Neuronal stem cell (in vitro differentiated cells): ENCODE data around the gene RPL19.

ENCODE experiments used
- DNase-seq: peaks from one replicate; pipeline ENCODE4 v3.0.0-alpha.2; 2013; ENCODE audit warnings: low spot score
- H2AFZ ChIP-seq: one replicate; pipeline ENCODE4 v1.6.1; 2013; ENCODE audit warnings: mild to moderate bottlenecking, low read length, inconsistent platforms
- H2AK5ac ChIP-seq: 2 replicates; pipeline ENCODE4 v1.6.1; 2013; ENCODE audit warnings: low read depth, mild to moderate bottlenecking, inconsistent platforms, low read length, moderate library complexity, mixed read lengths
- H2BK120ac ChIP-seq: 2 replicates; pipeline ENCODE4 v1.6.1; 2013; ENCODE audit warnings: low read depth, mild to moderate bottlenecking, inconsistent platforms, low read length, moderate library complexity, mixed read lengths
- H2BK12ac ChIP-seq: one replicate; pipeline ENCODE4 v1.6.1; 2013; ENCODE audit warnings: low read length, inconsistent platforms
- H2BK15ac ChIP-seq: 2 replicates; pipeline ENCODE4 v1.6.1; 2013; ENCODE audit warnings: mild to moderate bottlenecking, low read length, inconsistent platforms, mixed read lengths
- H2BK5ac ChIP-seq: one replicate; pipeline ENCODE4 v1.6.1; 2013; ENCODE audit warnings: inconsistent platforms, mild to moderate bottlenecking, low read length, moderate library complexity
- H3K14ac ChIP-seq: one replicate; pipeline ENCODE4 v1.6.1; 2013; ENCODE audit warnings: low read length, inconsistent platforms
- H3K18ac ChIP-seq: 2 replicates; pipeline ENCODE4 v1.6.1; 2013; ENCODE audit warnings: low read length, inconsistent platforms
- H3K23ac ChIP-seq: 2 replicates; pipeline ENCODE4 v1.6.1; 2013; ENCODE audit warnings: low read depth, mild to moderate bottlenecking, mixed read lengths, low read length, inconsistent platforms; ENCODE audit not compliant: poor library complexity
- H3K27ac ChIP-seq: replicated peaks from 3 replicates; pipeline ENCODE4 v1.5.1; 2013; ENCODE audit warnings: low read length, inconsistent platforms
- H3K27me3 ChIP-seq, 3 experiments: 2 replicates each; pipeline ENCODE4 v1.6.1; 2013; ENCODE audit warnings: low read length in 3 of 3, mild to moderate bottlenecking in 2 of 3, inconsistent platforms in 1 of 3, low read depth in 1 of 3, mixed read lengths in 1 of 3, moderate library complexity in 1 of 3; ENCODE audit not compliant: control insufficient read depth in 3 of 3, insufficient read depth in 3 of 3
- H3K36me3 ChIP-seq, 2 donors: replicated peaks in 1 of 2; 2 replicates each; pipeline ENCODE4 v1.6.1; 2013; ENCODE audit warnings: low read length in 2 of 2; ENCODE audit not compliant: control insufficient read depth in 2 of 2, insufficient read depth in 2 of 2
- H3K4ac ChIP-seq: 2 replicates; pipeline ENCODE4 v1.6.1; 2013; ENCODE audit warnings: inconsistent platforms, mild to moderate bottlenecking, low read length, moderate library complexity
- H3K4me1 ChIP-seq, 2 donors: 1 replicate in 1 of 2; 2 replicates in 1 of 2; pipeline ENCODE4 v1.6.1; 2013; ENCODE audit warnings: low read length in 2 of 2, low read depth in 1 of 2; ENCODE audit not compliant: control insufficient read depth in 2 of 2, insufficient read depth in 1 of 2
- H3K4me2 ChIP-seq: one replicate; pipeline ENCODE4 v1.6.1; 2013; ENCODE audit warnings: mild to moderate bottlenecking, low read length, inconsistent platforms; ENCODE audit not compliant: insufficient read depth, poor library complexity, severe bottlenecking
- H3K4me3 ChIP-seq, 2 donors: 2 replicates each; pipeline ENCODE4 v1.5.1; 2013; ENCODE audit warnings: low read length in 2 of 2, mild to moderate bottlenecking in 2 of 2, inconsistent platforms in 1 of 2, moderate library complexity in 1 of 2
- H3K79me1 ChIP-seq: one replicate; pipeline ENCODE4 v1.6.1; 2013; ENCODE audit warnings: low read depth, mild to moderate bottlenecking, inconsistent platforms, low read length, moderate library complexity
- H3K9ac ChIP-seq: one replicate; pipeline ENCODE4 v1.6.1; 2013; ENCODE audit warnings: mild to moderate bottlenecking, low read depth, low read length, inconsistent platforms; ENCODE audit not compliant: poor library complexity
- H3K9me3 ChIP-seq, 2 donors: replicated peaks in 1 of 2; 2 replicates each; pipeline versions ENCODE3 to v1.6.1; 2013; ENCODE audit warnings: low read length in 2 of 2, mild to moderate bottlenecking in 2 of 2, inconsistent platforms in 1 of 2, low read depth in 1 of 2, mixed read lengths in 1 of 2, moderate library complexity in 1 of 2; ENCODE audit not compliant: control insufficient read depth in 2 of 2, insufficient read depth in 1 of 2
- H4K8ac ChIP-seq: one replicate; pipeline ENCODE4 v1.6.1; 2013; ENCODE audit warnings: low read depth, mild to moderate bottlenecking, inconsistent platforms, low read length, moderate library complexity
- H4K91ac ChIP-seq: one replicate; pipeline ENCODE4 v1.6.1; 2013; ENCODE audit warnings: low read length, low read depth, mild to moderate bottlenecking, inconsistent platforms; ENCODE audit not compliant: poor library complexity
- WGBS, 2 donors: extraction: QIAGEN DNeasy Blood & Tissue Kit; methylation state at CpG; one replicate each; pipeline ENCODE4 v1.1.7; 2013; ENCODE audit warnings: missing lambda C conversion rate in 2 of 2, mixed read lengths in 1 of 2; ENCODE audit not compliant: insufficient read length in 2 of 2, insufficient replicate concordance in 1 of 2; ENCODE audit errors: extremely low coverage in 2 of 2; 5-methylcytosine and 5-hydroxymethylcytosine counted together

Gene RPL19

DNA sequence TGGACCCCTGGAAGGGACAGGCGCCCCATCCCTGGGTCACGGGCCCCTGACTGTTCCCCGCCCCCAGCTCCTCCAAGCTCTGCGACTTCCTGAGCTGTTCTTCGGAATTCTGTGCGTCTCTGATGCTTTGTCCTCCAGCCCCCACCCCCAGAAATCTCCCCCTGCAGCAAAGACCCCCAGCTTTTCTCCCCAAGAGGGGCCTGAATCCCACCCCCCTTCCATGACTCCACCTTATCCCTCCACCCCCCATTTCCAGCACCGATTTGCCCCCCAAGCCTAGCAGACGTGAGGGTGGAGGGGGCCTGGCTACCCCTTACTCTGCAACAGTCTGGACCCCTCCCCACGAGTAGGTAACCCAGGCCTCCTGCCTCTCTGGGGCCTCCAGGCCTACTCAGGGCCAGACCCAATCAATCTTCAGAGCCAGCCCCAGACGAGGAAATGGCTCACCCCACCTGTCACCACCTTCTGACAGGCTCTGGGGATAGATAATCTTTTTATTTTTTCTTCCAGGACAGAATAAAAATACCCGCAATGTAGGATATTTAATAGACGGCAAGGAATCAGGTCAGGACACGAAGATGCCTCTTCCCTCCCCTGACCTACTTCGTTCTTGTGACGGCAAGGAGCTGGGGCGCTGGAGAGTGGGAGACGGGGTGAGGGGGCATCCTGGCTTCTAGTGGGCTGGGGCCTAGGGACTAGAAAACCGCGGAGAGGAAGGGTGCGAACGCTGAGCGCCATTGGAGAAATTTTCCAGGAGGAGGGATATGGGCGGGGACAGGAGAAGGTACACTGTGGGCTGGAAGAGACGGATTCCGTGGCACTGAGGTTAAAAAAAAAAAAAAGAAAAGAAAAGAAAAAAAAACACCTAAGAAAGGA is 47.9 kb upstream of the RPL19 start:
- H2BK5ac ChIP-seq: no peak overlapping the region
- H3K27me3 ChIP-seq: peaks cover 11 to 31% (median 31%) of the 10 kb centered on the region in 3 experiments
- H2AK5ac ChIP-seq: no peak overlapping the region
- no peak overlapping the region for H2BK120ac ChIP-seq
- H3K4me3 ChIP-seq: peak overlapping the region; percentile 78 to 85
- WGBS, 2 donors: no CpG with 5 or more reads among the region's 25 CpGs
- H2BK15ac ChIP-seq: peak overlapping the region; percentile 59
- peak overlapping the region; percentile 87 for H3K18ac ChIP-seq
- peaks cover 2% of the 10 kb centered on the region for H3K79me1 ChIP-seq
- H3K4me2 ChIP-seq: peak overlapping the region; percentile 97
- peak; percentile 37 for DNase-seq
- no peak overlapping the region for H4K91ac ChIP-seq
- no peak overlapping the region for H3K27ac ChIP-seq
- no peak overlapping the region for H4K8ac ChIP-seq
- no peak overlapping the region for H2BK12ac ChIP-seq
- H3K9ac ChIP-seq: peak overlapping the region; percentile 72
- no peak overlapping the region for H3K14ac ChIP-seq
- H2AFZ ChIP-seq: peak overlapping the region; percentile 70
- no peak overlapping the region for H3K23ac ChIP-seq
- peaks cover 8 to 12% of the 10 kb centered on the region in 2 donors for H3K4me1 ChIP-seq
- no peak overlapping the region for H3K4ac ChIP-seq
- H3K36me3 ChIP-seq: no peaks in the 10 kb centered on the region
- H3K9me3 ChIP-seq: no peaks in the 10 kb centered on the region

DNA sequence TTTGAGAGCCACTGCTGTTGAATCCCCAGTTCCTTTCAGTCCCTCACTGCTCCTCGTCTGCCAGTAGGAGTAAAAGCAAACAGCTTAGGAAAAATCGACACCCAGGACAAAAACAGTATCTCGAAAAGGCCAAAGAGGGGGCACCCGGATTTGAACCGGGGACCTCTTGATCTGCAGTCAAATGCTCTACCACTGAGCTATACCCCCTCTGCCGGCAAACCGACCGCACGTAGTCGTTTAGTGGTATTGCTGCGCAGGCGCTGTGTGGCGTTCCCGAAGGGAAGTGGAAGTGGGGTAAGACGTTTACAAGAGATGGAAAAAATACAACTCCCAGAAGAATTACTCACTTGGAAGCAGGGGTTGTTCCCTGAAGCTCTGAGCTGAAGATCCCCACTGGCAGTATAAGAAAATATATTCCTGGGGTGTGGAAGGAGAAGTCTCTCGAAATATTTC is 46.5 kb upstream of the RPL19 start:
- H2BK15ac ChIP-seq: no peak overlapping the region
- no peak overlapping the region for H3K9ac ChIP-seq
- no peaks in the 10 kb centered on the region for H3K36me3 ChIP-seq
- peak; percentile 90 for DNase-seq
- H3K18ac ChIP-seq: no peak overlapping the region
- H3K14ac ChIP-seq: no peak overlapping the region
- no peak overlapping the region for H2BK5ac ChIP-seq
- no CpG with 5 or more reads among the region's 16 CpGs for WGBS, 2 donors
- H3K27ac ChIP-seq: peak overlapping the region; percentile 62
- peak overlapping the region; percentile 91 for H2AFZ ChIP-seq
- H3K27me3 ChIP-seq: peaks cover 11 to 31% (median 30%) of the 10 kb centered on the region in 3 experiments
- H2AK5ac ChIP-seq: no peak overlapping the region
- H3K4me2 ChIP-seq: peak overlapping the region; percentile 97
- peaks cover 2% of the 10 kb centered on the region for H3K79me1 ChIP-seq
- no peak overlapping the region for H4K91ac ChIP-seq
- H3K9me3 ChIP-seq: no peaks in the 10 kb centered on the region
- H2BK120ac ChIP-seq: no peak overlapping the region
- peaks cover 8 to 12% of the 10 kb centered on the region in 2 donors for H3K4me1 ChIP-seq
- no peak overlapping the region for H3K4ac ChIP-seq
- H3K4me3 ChIP-seq: peak overlapping the region; percentile 85 to 97
- H3K23ac ChIP-seq: no peak overlapping the region
- H2BK12ac ChIP-seq: no peak overlapping the region
- H4K8ac ChIP-seq: no peak overlapping the region

DNA sequence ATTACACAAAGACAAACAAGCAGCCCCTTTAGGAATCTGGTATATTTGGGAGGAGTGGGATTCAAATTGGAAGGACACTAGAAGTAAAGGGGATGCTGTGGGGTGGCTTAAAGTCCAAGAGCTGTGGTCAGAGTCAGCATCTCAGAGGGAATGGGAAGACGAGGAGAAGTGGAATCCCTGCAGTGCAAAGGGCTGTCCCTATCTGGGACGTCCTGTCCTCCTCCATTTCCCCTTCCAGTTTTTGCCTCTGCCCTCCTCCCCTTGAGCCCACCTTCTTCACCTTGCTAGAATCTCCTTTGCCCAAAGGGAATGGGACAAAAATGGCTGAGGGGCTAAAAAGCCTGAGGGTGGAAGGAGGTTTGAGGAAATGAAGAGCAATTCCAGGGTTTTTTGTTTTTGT is 44.4 kb upstream of the RPL19 start:
- no peak overlapping the region for H2AK5ac ChIP-seq
- no CpG with 5 or more reads among the region's 2 CpGs for WGBS, 2 donors

DNA sequence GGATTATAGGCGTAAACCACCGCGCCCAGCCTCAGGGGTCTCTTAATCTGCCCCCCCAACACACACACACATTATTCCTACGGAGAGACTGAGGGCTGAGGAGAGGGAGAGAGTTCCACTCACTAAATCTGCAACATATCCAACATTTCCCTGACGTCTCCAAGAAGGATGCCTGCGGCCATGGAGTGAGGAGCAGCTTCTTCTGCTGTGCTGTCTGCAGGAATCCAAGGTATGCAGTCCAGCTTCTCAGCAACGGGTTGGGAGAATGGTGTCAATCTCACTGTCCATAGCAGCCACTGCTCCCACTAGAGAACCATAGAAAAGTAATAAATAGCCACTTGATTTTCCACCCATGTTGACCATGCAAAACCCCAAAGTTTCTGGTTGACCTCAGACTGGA is 43.6 kb upstream of the RPL19 start:
- Histone ChIP-seq H3K4me1 (peaks cover 6 to 8% of the 10 kb centered on the region in 2 donors), H3K27ac (no peak overlapping the region), H3K18ac (no peak overlapping the region), H2BK15ac (no peak overlapping the region), H2AFZ (no peak overlapping the region), H2AK5ac (no peak overlapping the region), H3K9me3 (no peaks in the 10 kb centered on the region), H4K8ac (no peak overlapping the region), H3K23ac (no peak overlapping the region), H4K91ac (no peak overlapping the region), H2BK12ac (no peak overlapping the region), H3K4me2 (no peak overlapping the region), H3K79me1 (no peaks in the 10 kb centered on the region), H3K14ac (no peak overlapping the region), H3K4me3 (no peak overlapping the region), H3K4ac (no peak overlapping the region), H3K36me3 (no peaks in the 10 kb centered on the region), H2BK120ac (no peak overlapping the region), H3K27me3 (peaks cover 0 to 10% (median 5%) of the 10 kb centered on the region in 3 experiments), H2BK5ac (no peak overlapping the region), H3K9ac (no peak overlapping the region)
- DNase-seq: no peak
- WGBS, 2 donors: no CpG with 5 or more reads among the region's 7 CpGs

More for the DNA sequence above, 44.4 kb upstream of the RPL19 start:
- Histone ChIP-seq H3K4me1 (peaks cover 8 to 10% of the 10 kb centered on the region in 2 donors), H3K4me3 (no peak overlapping the region), H4K8ac (no peak overlapping the region), H3K14ac (no peak overlapping the region), H4K91ac (no peak overlapping the region), H3K27me3 (peaks cover 7 to 17% (median 10%) of the 10 kb centered on the region in 3 experiments), H3K36me3 (no peaks in the 10 kb centered on the region), H3K4me2 (peak overlapping the region; percentile 0), H2BK5ac (no peak overlapping the region), H2BK120ac (no peak overlapping the region), H3K27ac (no peak overlapping the region), H3K18ac (no peak overlapping the region), H3K9me3 (no peaks in the 10 kb centered on the region), H2BK15ac (no peak overlapping the region), H3K79me1 (peaks cover 2% of the 10 kb centered on the region), H3K9ac (no peak overlapping the region), H2AFZ (no peak overlapping the region), H3K23ac (no peak overlapping the region), H3K4ac (no peak overlapping the region), H2BK12ac (no peak overlapping the region)
- DNase-seq: no peak
